PC-3 (cell line): Measurements from ENCODE around the gene P3H3. TPM values are rescaled to one million over a fixed set of nuclear protein-coding genes. Genes with fewer than 3 reads are reported as not detected.
"Not testable (repeated sequence)": the region's sequence is repeated elsewhere in the genome, so short reads cannot be mapped to it uniquely, and the experiment has no call there.

ENCODE experiments used
- ATAC-seq: fragments of 200-7000 bp; cut with Tn5 transposase; 2 replicates; pipeline ENCODE4 v1.9.1; 2020; ENCODE audit warnings: mild to moderate bottlenecking, moderate library complexity
- BruUV-seq: library from RNA; stranded (reverse); fragments of 400-500 nt; replicated peaks from 2 replicates; lab custom pipeline; 2021; lab: Mats Ljungman, UMichigan
- CTCF ChIA-PET: fragments of 300-600 bp; sonication (Branson Sonifier 250); formaldehyde crosslinking; loops from one replicate; lab custom pipeline; 2022; ENCODE audit warnings: antibody characterized with exemption; lab: Charles Lee
- POLR2A ChIA-PET: fragments of 300-600 bp; sonication (Branson Sonifier 250); formaldehyde crosslinking; loops from one replicate; lab custom pipeline; 2022; ENCODE audit warnings: antibody characterized with exemption; ENCODE audit not compliant: unreplicated experiment; lab: Charles Lee
- DNase-seq: peaks from one replicate; pipeline ENCODE4 v3.0.0-alpha.2; 2015
- H2AFZ ChIP-seq: fragments of 300-600 bp; sonication (generic); 2 replicates; pipeline ENCODE4 v1.6.0; 2016; ENCODE audit warnings: antibody characterized with exemption, low read length
- H3F3A ChIP-seq: fragments of 300-600 bp; sonication (generic); one replicate; pipeline ENCODE4 v1.6.0; 2017; ENCODE audit warnings: antibody characterized with exemption, low read length, control low read depth, mild to moderate bottlenecking; ENCODE audit not compliant: unreplicated experiment
- H3K27ac ChIP-seq: fragments of 300-600 bp; sonication (generic); 2 replicates; pipeline ENCODE4 v1.5.1; 2016; ENCODE audit warnings: mild to moderate bottlenecking, low read length
- H3K27me3 ChIP-seq: fragments of 300-600 bp; sonication (generic); 2 replicates; pipeline ENCODE4 v1.6.1; 2016; ENCODE audit warnings: low read length, mixed read lengths
- H3K36me3 ChIP-seq: fragments of 300-600 bp; sonication (generic); 2 replicates; pipeline ENCODE4 v1.6.1; 2016; ENCODE audit warnings: low read depth, mixed run types, low read length, mixed read lengths
- H3K4me1 ChIP-seq: fragments of 300-600 bp; sonication (generic); 2 replicates; pipeline ENCODE4 v1.5.1; 2016; ENCODE audit warnings: low read length; ENCODE audit not compliant: insufficient read depth
- H3K4me2 ChIP-seq: fragments of 300-600 bp; sonication (generic); 2 replicates; pipeline ENCODE4 v1.6.0; 2016; ENCODE audit warnings: low read length
- H3K4me3 ChIP-seq: fragments of 300-600 bp; sonication (generic); 2 replicates; pipeline ENCODE4 v1.5.1; 2016; ENCODE audit warnings: mild to moderate bottlenecking, low read length, mixed read lengths
- H3K79me2 ChIP-seq: fragments of 300-600 bp; sonication (generic); 2 replicates; pipeline ENCODE4 v1.6.1; 2017; ENCODE audit warnings: low read length, mixed read lengths
- H3K9ac ChIP-seq: fragments of 300-600 bp; sonication (generic); 2 replicates; pipeline ENCODE4 v1.6.0; 2016; ENCODE audit warnings: mild to moderate bottlenecking, low read length
- H3K9me2 ChIP-seq: fragments of 300-600 bp; sonication (generic); replicated peaks from 2 replicates; pipeline ENCODE4 v1.6.1; 2016; ENCODE audit warnings: mixed run types, low read length, mixed read lengths
- H3K9me3 ChIP-seq: fragments of 300-600 bp; sonication (generic); 2 replicates; pipeline ENCODE4 v1.6.1; 2016; ENCODE audit warnings: low read length, mixed read lengths
- H4K20me1 ChIP-seq: fragments of 300-600 bp; sonication (generic); 2 replicates; pipeline ENCODE4 v1.6.1; 2016; ENCODE audit warnings: low read length, mixed read lengths
- EZH2 ChIP-seq: fragments of 300-600 bp; sonication (generic); IDR thresholded peaks from one replicate; pipeline ENCODE4 v1.6.1; 2017; ENCODE audit warnings: antibody characterized with exemption, mild to moderate bottlenecking, low read length; ENCODE audit not compliant: unreplicated experiment
- EZH2phosphoT487 ChIP-seq: fragments of 300-600 bp; sonication (generic); IDR thresholded peaks from 2 replicates; pipeline ENCODE4 v1.6.1; 2018; ENCODE audit warnings: mild to moderate bottlenecking, antibody characterized with exemption, low read length, borderline replicate concordance
- intact Hi-C: fragments of 100-400 bp; cut with micrococcal nuclease; formaldehyde crosslinking; loops from 2 replicates; pipeline ENCODE4 v1.9.0; 2023
- total RNA-seq: library from RNA; depleted of rRNA; stranded (reverse); fragments of >200 nt; gene quantifications from 2 replicates; pipeline ENCODE4 v1.2.3, GENCODE V29; 2014
- TF ChIP-seq, protein P1 (sequence below): fragments of 300-600 bp; sonication (generic); conservative IDR thresholded peaks from 2 replicates; pipeline ENCODE4 v1.5.1; 2017; ENCODE audit warnings: antibody characterized with exemption, low read depth, mild to moderate bottlenecking, low read length

The P3H3 gene
- total RNA-seq, 1 experiment from 2014 or later = 9.3 TPM

DNA sequence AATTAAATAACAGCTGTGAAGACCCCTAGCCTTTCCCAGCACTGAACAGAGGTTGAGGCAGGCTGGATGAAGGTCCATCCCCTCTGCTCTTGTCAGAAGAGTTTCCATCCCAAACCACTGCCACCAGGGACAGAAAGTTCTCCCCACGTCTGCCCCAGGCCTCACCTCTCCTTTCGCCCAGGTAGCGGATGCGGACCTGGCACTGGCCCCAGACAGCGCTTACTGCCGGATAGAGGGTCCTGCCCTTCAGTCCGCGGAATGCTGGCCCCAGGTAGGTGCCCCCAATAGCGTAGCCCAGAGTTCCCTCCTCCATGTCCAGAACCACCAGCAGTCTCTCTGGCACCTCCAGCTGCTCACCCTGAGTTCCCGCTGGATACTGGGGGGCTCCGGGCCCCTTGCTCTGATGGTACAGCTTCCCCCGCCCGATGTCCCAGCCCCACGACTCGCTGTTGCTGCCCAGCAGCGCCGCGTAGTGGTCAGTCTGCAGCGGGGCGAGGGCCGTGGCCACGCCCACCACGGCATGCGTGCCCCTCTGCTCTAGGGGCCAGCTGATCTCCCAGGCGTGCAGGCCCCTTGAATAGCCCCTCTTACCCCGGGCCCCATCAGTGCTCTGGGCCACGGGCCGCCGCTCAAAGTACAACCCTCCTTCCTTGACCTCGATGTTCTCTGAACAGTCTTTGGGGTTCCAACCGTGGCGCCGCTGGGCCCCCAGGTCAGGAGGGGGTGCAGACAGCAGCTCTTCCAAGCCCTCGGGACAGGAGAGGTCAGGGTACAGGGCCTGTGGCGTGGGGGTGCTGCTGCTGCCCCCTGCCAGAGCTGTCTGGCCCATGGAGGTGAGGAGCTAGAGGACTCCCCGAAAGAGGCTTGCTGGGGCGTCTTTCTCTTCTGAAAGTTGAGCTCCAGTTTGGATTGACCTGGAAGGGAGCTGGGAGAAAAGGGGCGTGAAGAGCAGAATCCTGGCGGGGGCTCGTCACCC is 44.2 kb downstream of the P3H3 start:
- Histone ChIP-seq H3K4me1 (peaks cover 31% of the 10 kb centered on the region), H3K4me3 (peak overlapping the region; percentile 78), H3K4me2 (peak overlapping the region; percentile 98), H3F3A (peaks cover 3% of the 10 kb centered on the region), H3K36me3 (peaks cover 23% of the 10 kb centered on the region), H3K27me3 (no peaks in the 10 kb centered on the region), H3K9me3 (no peaks in the 10 kb centered on the region), H3K9ac (peak overlapping the region; percentile 74), H2AFZ (no peak overlapping the region), H3K79me2 (peaks cover 32% of the 10 kb centered on the region), H3K27ac (0 out of 2 replicates have a peak overlapping the region, but pooled peaks have one; percentile 28), H3K9me2 (no peaks in the 10 kb centered on the region), H4K20me1 (peaks cover 23% of the 10 kb centered on the region)
- POLR2A ChIA-PET = interaction anchor here (0.5 to 1.1 kb wide), 6 partner anchors 10 to 338 kb away, joined by 3 to 22 read pairs (median 7); partner anchors contain the start of gene GAPDH
- ATAC-seq (peak; percentile 45), DNase-seq (peak; percentile 82)
- intact Hi-C loops = loop anchor here (1.0 kb wide), 1 partner anchor 19 kb away; no protein-coding TSS in a partner anchor
- CTCF ChIA-PET = interaction anchor here (0.5 to 1.9 kb wide), 7 partner anchors 11 to 207 kb away, joined by 3 to 12 read pairs (median 5); partner anchors contain the start of genes C12orf57, RNU7-1 and USP5
- TSS peak; percentile 71 for BruUV-seq
- TF ChIP-seq, protein P1, sequence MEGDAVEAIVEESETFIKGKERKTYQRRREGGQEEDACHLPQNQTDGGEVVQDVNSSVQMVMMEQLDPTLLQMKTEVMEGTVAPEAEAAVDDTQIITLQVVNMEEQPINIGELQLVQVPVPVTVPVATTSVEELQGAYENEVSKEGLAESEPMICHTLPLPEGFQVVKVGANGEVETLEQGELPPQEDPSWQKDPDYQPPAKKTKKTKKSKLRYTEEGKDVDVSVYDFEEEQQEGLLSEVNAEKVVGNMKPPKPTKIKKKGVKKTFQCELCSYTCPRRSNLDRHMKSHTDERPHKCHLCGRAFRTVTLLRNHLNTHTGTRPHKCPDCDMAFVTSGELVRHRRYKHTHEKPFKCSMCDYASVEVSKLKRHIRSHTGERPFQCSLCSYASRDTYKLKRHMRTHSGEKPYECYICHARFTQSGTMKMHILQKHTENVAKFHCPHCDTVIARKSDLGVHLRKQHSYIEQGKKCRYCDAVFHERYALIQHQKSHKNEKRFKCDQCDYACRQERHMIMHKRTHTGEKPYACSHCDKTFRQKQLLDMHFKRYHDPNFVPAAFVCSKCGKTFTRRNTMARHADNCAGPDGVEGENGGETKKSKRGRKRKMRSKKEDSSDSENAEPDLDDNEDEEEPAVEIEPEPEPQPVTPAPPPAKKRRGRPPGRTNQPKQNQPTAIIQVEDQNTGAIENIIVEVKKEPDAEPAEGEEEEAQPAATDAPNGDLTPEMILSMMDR = peak; percentile 78
- no peak for TF ChIP-seq EZH2

DNA sequence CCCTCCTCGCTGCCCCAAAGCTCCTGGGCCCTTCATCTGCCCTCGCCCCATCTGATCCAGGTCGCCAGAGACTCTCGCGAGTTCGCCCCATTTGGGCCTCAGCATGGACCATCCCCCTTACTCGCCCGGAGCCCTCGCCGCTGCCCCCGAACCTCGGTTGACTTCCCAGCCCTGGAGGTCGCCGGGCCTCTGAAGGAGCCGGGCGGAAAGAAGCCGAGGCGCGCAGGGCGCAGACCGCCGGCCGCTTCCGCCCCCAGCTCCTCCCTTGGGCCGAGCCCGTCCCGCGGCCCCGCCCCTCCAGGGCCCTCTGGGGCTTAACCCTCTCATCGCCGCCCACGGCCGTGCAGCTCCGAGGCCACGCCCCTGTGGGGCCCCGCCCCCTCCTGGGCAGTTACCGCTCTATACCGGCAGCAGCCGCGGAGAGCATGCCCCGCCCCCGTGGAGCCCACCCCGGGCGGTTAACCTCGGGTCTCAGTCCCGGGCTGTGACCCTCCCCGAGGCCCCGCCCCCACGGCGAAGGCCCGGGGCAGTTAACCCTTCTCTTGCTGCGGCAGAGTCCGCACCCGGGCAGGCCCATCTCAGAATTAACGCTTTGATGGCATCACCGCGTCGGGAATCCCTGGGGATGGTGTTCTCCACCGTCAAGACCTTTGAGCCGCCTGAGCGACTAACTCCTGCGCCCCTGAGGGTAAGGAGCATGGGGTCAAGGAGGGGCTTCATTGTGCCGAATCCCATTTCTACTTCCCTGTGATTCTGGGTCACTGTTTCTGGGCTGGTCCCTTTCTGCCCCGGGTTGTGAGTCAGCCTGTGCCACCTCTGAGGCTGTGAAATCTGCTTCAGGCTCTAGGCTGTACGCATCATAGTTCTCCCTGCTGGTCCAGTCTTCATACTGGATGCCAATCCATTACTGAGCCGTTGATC is 45.1 kb downstream of the P3H3 start, which contains the start of gene SPSB2:
Gene SPSB2, minus strand, starts transcription at position 210 of the 921 bp plus-strand sequence. CDS start 402 bp downstream, outside the sequence.
- peak; percentile 94 for DNase-seq
- H3K79me2 ChIP-seq = peaks cover 22% of the 10 kb centered on the region

DNA sequence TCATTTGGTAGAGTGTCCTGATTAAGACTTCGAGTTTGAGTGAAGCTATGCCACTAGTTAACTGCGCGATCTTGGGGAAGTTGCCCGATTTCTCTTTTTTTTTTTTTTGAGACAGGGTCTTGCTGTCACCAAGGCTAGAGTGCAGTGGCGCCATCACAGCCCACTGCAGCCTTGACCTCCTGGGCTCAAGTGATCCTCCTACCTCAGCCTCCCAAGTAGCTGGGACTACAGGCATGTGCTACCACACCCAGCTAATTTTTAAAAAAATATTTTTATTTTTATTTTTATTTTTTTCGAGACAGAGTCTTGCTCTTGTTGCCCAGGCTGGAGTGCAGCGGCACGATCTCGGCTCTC is 45.8 kb downstream of the P3H3 start:
- BruUV-seq = not testable (repeated sequence)

More for the DNA sequence above, 45.1 kb downstream of the P3H3 start, which contains the start of gene SPSB2:
- Histone ChIP-seq H3F3A (peaks cover 3% of the 10 kb centered on the region), H3K36me3 (peaks cover 20% of the 10 kb centered on the region), H3K4me1 (peaks cover 31% of the 10 kb centered on the region), H3K27ac (peak within 1 kb of the TSS; percentile 28; the same call in 1 of the 2 replicates), H3K9me2 (no peaks in the 10 kb centered on the region), H3K9ac (peak within 1 kb of the TSS; percentile 74), H3K9me3 (no peaks in the 10 kb centered on the region), H2AFZ (peak within 1 kb of the TSS; percentile 51), H3K4me3 (peak within 1 kb of the TSS; percentile 78), H4K20me1 (peaks cover 19% of the 10 kb centered on the region), H3K4me2 (peak within 1 kb of the TSS; percentile 98), H3K27me3 (no peaks in the 10 kb centered on the region)
- intact Hi-C loops = loop anchor here (1.0 kb wide), 1 partner anchor 18 kb away; no protein-coding TSS in a partner anchor
- no TSS peak for BruUV-seq
- POLR2A ChIA-PET = interaction anchor here (0.5 to 1.1 kb wide), 3 partner anchors 9 to 339 kb away, joined by 4 to 22 read pairs (median 10); partner anchors contain the start of gene GAPDH
- CTCF ChIA-PET = interaction anchor here (0.5 to 1.9 kb wide), 5 partner anchors 18 to 206 kb away, joined by 3 to 12 read pairs (median 5); partner anchors contain the start of genes C12orf57, RNU7-1 and USP5
- TF ChIP-seq EZH2phosphoT487 (no peak), EZH2 (no peak)
- TF ChIP-seq, protein P1 = no peak
- peak; percentile 68 for ATAC-seq

DNA sequence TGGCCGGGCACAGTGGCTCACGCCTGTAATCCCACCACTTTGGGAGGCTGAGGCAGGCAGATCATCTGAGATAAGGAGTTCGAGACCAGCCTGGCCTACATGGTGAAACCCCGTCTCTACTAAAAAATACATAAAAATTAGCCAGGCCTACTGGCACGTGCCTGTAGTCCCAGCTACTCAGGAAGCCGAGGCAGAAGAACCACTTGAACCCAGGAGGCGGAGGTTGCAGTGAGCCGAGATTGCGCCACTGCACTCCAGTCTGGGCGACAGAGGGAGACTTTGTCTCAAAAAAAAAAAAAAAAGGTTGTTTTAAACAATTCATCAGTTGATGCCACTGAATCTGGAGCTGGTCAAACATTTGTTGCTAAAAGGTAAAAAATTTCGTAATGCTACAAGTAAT is 51.6 kb downstream of the P3H3 start:
- H3K27me3 ChIP-seq, H3K36me3 ChIP-seq, H2AFZ ChIP-seq, H3K9me2 ChIP-seq, H3F3A ChIP-seq, H3K4me2 ChIP-seq, H3K79me2 ChIP-seq, intact Hi-C loops, H4K20me1 ChIP-seq, BruUV-seq, ATAC-seq, H3K27ac ChIP-seq, H3K9ac ChIP-seq, H3K4me1 ChIP-seq, DNase-seq, CTCF ChIA-PET, H3K4me3 ChIP-seq, H3K9me3 ChIP-seq: not testable (repeated sequence)
- POLR2A ChIA-PET = interaction anchor here (0.6 kb wide), 1 partner anchor 64 kb away, joined by 17 read pairs; the partner anchor contains the start of gene RNU7-1

More for the DNA sequence above, 45.8 kb downstream of the P3H3 start:
- H3K9me3 ChIP-seq, H3K27me3 ChIP-seq, H3K9ac ChIP-seq, POLR2A ChIA-PET, CTCF ChIA-PET, ATAC-seq, intact Hi-C loops, H3K9me2 ChIP-seq, H3F3A ChIP-seq, DNase-seq: not testable (repeated sequence)
- peak overlapping the region; percentile 98 for H3K4me2 ChIP-seq
- H3K27ac ChIP-seq = peak overlapping the region; percentile 1; the same call in 1 of the 2 replicates
- H3K4me3 ChIP-seq = peak overlapping the region; percentile 78
- H4K20me1 ChIP-seq = peaks cover 13% of the 10 kb centered on the region
- peaks cover 18% of the 10 kb centered on the region for H3K36me3 ChIP-seq
- H3K79me2 ChIP-seq = peaks cover 16% of the 10 kb centered on the region
- H2AFZ ChIP-seq = peak overlapping the region; percentile 51; the same call in 1 of the 2 replicates
- H3K4me1 ChIP-seq = peaks cover 27% of the 10 kb centered on the region
